SK-N-SH treated with all-trans-retinoic acid at 6 μM for 48 hours (cell line): Measurements from ENCODE around the gene AEN.

Source experiments
- CREB5 ChIP-seq: fragments of 250-450 bp; sonication (Bioruptor Pico); IDR thresholded peaks from 2 replicates; pipeline ENCODE4 v1.5.1; 2020; ENCODE audit warnings: low read depth, mild to moderate bottlenecking, moderate library complexity
- ESRRG ChIP-seq: fragments of 250-450 bp; sonication (Bioruptor Pico); IDR thresholded peaks from 2 replicates; pipeline ENCODE4 v1.6.1; 2021; ENCODE audit warnings: mild to moderate bottlenecking
- OSR1 ChIP-seq: fragments of 250-450 bp; sonication (Bioruptor Pico); IDR thresholded peaks from 2 replicates; pipeline ENCODE4 v1.8.0; 2022; ENCODE audit warnings: moderate library complexity, mild to moderate bottlenecking, inconsistent platforms
- POU6F1 ChIP-seq: fragments of 250-450 bp; sonication (Bioruptor Pico); IDR thresholded peaks from 2 replicates; pipeline ENCODE4 v1.8.0; 2021; ENCODE audit warnings: low read depth, mild to moderate bottlenecking, moderate library complexity, borderline replicate concordance
- RARB ChIP-seq: fragments of 250-450 bp; sonication (Bioruptor Pico); IDR thresholded peaks from 2 replicates; pipeline ENCODE4 v1.8.0; 2021; ENCODE audit warnings: mild to moderate bottlenecking, moderate library complexity
- SNAI2 ChIP-seq: fragments of 250-450 bp; sonication (Bioruptor Pico); IDR thresholded peaks from 2 replicates; pipeline ENCODE4 v1.5.0; 2020; ENCODE audit warnings: mild to moderate bottlenecking, moderate library complexity
- TCF4 ChIP-seq: fragments of 250-450 bp; sonication (Bioruptor Pico); IDR thresholded peaks from 2 replicates; pipeline ENCODE4 v1.8.0; 2021; ENCODE audit warnings: mild to moderate bottlenecking, moderate library complexity, borderline replicate concordance
- TF ChIP-seq, protein P1 (sequence below): fragments of 250-450 bp; sonication (Bioruptor Pico); IDR thresholded peaks from 2 replicates; pipeline ENCODE4 v1.8.0; 2020; ENCODE audit warnings: mild to moderate bottlenecking, moderate library complexity, borderline replicate concordance

DNA sequence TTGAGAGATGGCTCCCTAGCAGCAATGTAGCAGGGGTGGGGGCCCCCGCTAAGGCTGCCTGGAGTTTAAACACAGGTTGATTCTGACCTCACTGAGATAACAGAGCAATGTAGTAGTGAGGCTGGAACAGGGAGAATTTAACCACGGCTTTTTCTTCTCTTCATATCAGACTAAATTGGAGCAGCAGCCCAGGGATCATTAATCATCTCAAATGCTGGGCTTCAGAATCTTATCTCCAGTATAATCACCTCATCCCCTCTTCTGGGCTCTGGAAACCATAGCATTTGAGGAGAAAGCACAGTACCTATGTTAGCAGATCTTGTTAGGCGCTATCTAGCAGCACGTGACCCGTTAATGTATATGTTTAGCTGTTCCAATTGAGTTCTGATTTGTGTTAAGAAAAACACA, 49.3 kb upstream of the AEN start:
- no peak for TF ChIP-seq CREB5 (CRISPR knock-in tag)
- no peak for TF ChIP-seq RARB (CRISPR knock-in tag)
- TF ChIP-seq TCF4: no peak
- TF ChIP-seq OSR1 (CRISPR knock-in tag): no peak
- TF ChIP-seq, protein P1, sequence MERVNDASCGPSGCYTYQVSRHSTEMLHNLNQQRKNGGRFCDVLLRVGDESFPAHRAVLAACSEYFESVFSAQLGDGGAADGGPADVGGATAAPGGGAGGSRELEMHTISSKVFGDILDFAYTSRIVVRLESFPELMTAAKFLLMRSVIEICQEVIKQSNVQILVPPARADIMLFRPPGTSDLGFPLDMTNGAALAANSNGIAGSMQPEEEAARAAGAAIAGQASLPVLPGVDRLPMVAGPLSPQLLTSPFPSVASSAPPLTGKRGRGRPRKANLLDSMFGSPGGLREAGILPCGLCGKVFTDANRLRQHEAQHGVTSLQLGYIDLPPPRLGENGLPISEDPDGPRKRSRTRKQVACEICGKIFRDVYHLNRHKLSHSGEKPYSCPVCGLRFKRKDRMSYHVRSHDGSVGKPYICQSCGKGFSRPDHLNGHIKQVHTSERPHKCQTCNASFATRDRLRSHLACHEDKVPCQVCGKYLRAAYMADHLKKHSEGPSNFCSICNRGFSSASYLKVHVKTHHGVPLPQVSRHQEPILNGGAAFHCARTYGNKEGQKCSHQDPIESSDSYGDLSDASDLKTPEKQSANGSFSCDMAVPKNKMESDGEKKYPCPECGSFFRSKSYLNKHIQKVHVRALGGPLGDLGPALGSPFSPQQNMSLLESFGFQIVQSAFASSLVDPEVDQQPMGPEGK (CRISPR knock-in tag): no peak
- no peak for TF ChIP-seq POU6F1 (CRISPR knock-in tag)
- no peak for TF ChIP-seq SNAI2 (CRISPR knock-in tag)
- no peak for TF ChIP-seq ESRRG
